OCI-LY7 (cell line): ENCODE results near the gene ZNF684. TPM values are rescaled to one million over a fixed set of nuclear protein-coding genes. Genes with fewer than 3 reads are reported as not detected.
"Not testable (repeated sequence)": the region's sequence is repeated elsewhere in the genome, so short reads cannot be mapped to it uniquely, and the experiment has no call there.

Experiments
- BruUV-seq: library from RNA; stranded (reverse); fragments of 400-500 nt; replicated peaks from 2 replicates; lab custom pipeline; 2021; lab: Mats Ljungman, UMichigan
- CTCF ChIA-PET: fragments of 300-600 bp; sonication (Branson Sonifier 250); formaldehyde crosslinking; loops from one replicate; lab custom pipeline; 2022; ENCODE audit warnings: antibody characterized with exemption; ENCODE audit not compliant: unreplicated experiment; lab: Charles Lee
- POLR2A ChIA-PET: fragments of 300-600 bp; sonication (Branson Sonifier 250); formaldehyde crosslinking; loops from one replicate; lab custom pipeline; 2022; ENCODE audit warnings: antibody characterized with exemption; lab: Charles Lee
- DNase-seq: peaks from one replicate; pipeline ENCODE4 v3.0.0-alpha.2; 2015; ENCODE audit warnings: low spot score
- H2AFZ ChIP-seq: fragments of 200-600 bp; sonication (generic), shearing (Covaris generic); 2 replicates; pipeline ENCODE4 v1.6.1; 2014; ENCODE audit warnings: mild to moderate bottlenecking, antibody characterized with exemption, low read length, moderate library complexity
- H3K27ac ChIP-seq: fragments of 200-600 bp; sonication (generic); 2 replicates; pipeline ENCODE4 v1.5.1; 2014; ENCODE audit warnings: mixed run types, low read depth, mild to moderate bottlenecking, moderate library complexity, low read length, inconsistent platforms; ENCODE audit not compliant: poor library complexity, severe bottlenecking
- H3K36me3 ChIP-seq: fragments of 200-600 bp; sonication (generic); 2 replicates; pipeline ENCODE4 v1.6.1; 2014; ENCODE audit warnings: mild to moderate bottlenecking, antibody characterized with exemption, low read length, moderate library complexity, mixed read lengths; ENCODE audit not compliant: insufficient read depth
- H3K4me1 ChIP-seq: fragments of 200-600 bp; sonication (generic); 2 replicates; pipeline ENCODE4 v1.5.1; 2014; ENCODE audit warnings: mild to moderate bottlenecking, low read length; ENCODE audit not compliant: insufficient read depth, poor library complexity, severe bottlenecking
- H3K4me2 ChIP-seq: fragments of 200-600 bp; sonication (generic); 2 replicates; pipeline ENCODE4 v1.6.1; 2014; ENCODE audit warnings: mild to moderate bottlenecking, low read length
- H3K4me3 ChIP-seq: fragments of 200-600 bp; sonication (generic); 2 replicates; pipeline ENCODE4 v1.5.1; 2014; ENCODE audit warnings: mild to moderate bottlenecking, low read depth, low read length; ENCODE audit not compliant: poor library complexity, severe bottlenecking
- H3K79me2 ChIP-seq: fragments of 200-600 bp; sonication (generic); 2 replicates; pipeline ENCODE4 v1.6.1; 2016; ENCODE audit warnings: low read depth, mild to moderate bottlenecking, low read length, moderate library complexity, mixed read lengths; ENCODE audit not compliant: insufficient read depth
- H3K9me2 ChIP-seq: fragments of 200-600 bp; sonication (generic); 2 replicates; pipeline ENCODE4 v1.6.1; 2016; ENCODE audit warnings: mild to moderate bottlenecking, low read length, mixed read lengths; ENCODE audit not compliant: insufficient read depth
- H3K9me3 ChIP-seq: fragments of 200-600 bp; sonication (generic); 2 replicates; pipeline ENCODE4 v1.6.1; 2014; ENCODE audit warnings: mild to moderate bottlenecking, mixed run types, low read length, mixed read lengths
- H4K20me1 ChIP-seq: fragments of 200-600 bp; sonication (generic); 2 replicates; pipeline ENCODE4 v1.6.1; 2014; ENCODE audit warnings: mild to moderate bottlenecking, antibody characterized with exemption, low read length, moderate library complexity, mixed read lengths; ENCODE audit not compliant: insufficient read depth
- EZH2phosphoT487 ChIP-seq: fragments of 200-600 bp; sonication (generic); IDR thresholded peaks from 2 replicates; pipeline ENCODE4 v1.6.1; 2018; ENCODE audit warnings: low read depth, borderline replicate concordance, mild to moderate bottlenecking, mixed run types, antibody characterized with exemption, low read length, moderate library complexity, mixed read lengths
- intact Hi-C: fragments of 100-400 bp; cut with micrococcal nuclease; formaldehyde crosslinking; loops from one replicate; pipeline ENCODE4 v1.10.0; 2022; ENCODE audit not compliant: unreplicated experiment
- total RNA-seq, 2 experiments: library from RNA; depleted of rRNA in 1 of 2; stranded (reverse); fragments of >200 nt in 1 of 2; shearing (Covaris generic) in 1 of 2; gene quantifications; 2 replicates each; pipeline ENCODE4 v1.2.3, GENCODE V29; 2014 to 2022
- TF ChIP-seq, protein P1 (sequence below): fragments of 200-600 bp; sonication (generic); conservative IDR thresholded peaks from 2 replicates; pipeline ENCODE4 v1.5.1; 2014; ENCODE audit warnings: mild to moderate bottlenecking, antibody characterized with exemption, low read length, moderate library complexity, mixed read lengths

ZNF684 gene
- total RNA-seq, 2 experiments from 2014 or later, result 5.4 to 8.8 TPM

DNA sequence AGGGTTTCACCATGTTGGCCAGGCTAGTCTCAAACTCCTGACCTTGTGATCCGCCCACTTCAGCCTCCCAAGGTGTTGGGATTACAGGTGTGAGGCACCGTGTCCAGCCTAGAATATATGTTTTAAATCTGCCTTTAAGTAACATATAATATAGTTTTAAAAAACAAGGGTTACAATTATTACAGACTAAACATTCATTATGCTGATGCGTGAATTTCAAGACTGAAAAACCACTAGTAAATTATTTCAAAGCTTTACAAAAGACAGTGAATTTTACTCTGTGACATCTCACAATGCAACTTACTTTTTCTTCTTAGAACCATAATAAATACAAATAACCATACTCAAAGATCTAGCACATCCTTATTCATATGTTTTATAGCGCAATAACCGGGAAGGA is 24.7 kb downstream of the ZNF684 start:
- Histone ChIP-seq H3K4me1 (no peaks in the 10 kb centered on the region), H3K9me2 (no peaks in the 10 kb centered on the region), H3K9me3 (no peaks in the 10 kb centered on the region), H3K4me3 (no peak overlapping the region), H3K36me3 (no peaks in the 10 kb centered on the region), H3K27ac (no peak overlapping the region), H4K20me1 (no peaks in the 10 kb centered on the region), H3K4me2 (no peak overlapping the region), H2AFZ (no peak overlapping the region), H3K79me2 (no peaks in the 10 kb centered on the region)
- ChIA-PET POLR2A (no interaction called here), CTCF (no interaction called here)
- DNase-seq, result no peak
- TF ChIP-seq, protein P1, sequence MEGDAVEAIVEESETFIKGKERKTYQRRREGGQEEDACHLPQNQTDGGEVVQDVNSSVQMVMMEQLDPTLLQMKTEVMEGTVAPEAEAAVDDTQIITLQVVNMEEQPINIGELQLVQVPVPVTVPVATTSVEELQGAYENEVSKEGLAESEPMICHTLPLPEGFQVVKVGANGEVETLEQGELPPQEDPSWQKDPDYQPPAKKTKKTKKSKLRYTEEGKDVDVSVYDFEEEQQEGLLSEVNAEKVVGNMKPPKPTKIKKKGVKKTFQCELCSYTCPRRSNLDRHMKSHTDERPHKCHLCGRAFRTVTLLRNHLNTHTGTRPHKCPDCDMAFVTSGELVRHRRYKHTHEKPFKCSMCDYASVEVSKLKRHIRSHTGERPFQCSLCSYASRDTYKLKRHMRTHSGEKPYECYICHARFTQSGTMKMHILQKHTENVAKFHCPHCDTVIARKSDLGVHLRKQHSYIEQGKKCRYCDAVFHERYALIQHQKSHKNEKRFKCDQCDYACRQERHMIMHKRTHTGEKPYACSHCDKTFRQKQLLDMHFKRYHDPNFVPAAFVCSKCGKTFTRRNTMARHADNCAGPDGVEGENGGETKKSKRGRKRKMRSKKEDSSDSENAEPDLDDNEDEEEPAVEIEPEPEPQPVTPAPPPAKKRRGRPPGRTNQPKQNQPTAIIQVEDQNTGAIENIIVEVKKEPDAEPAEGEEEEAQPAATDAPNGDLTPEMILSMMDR, result no peak
- no peak for TF ChIP-seq EZH2phosphoT487
- intact Hi-C loops, result no loop called here
- no TSS peak for BruUV-seq

DNA sequence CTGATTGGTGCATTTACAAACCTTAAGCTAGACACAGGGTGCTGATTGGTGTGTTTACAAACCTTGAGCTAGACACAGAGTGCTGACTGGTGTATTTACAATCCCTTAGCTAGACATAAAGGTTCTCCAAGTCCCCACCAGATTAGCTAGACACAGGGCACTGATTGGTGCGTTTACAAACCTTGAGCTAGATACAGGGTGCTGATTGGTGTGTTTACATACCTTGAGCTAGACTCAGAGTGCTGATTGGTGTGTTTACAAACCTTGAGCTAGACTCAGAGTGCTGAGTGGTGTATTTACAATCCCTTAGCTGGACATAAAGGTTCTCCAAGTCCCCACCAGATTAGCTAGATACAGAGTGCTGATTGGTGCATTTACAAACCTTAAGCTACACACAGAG is 26.8 kb downstream of the ZNF684 start:
- POLR2A ChIA-PET, DNase-seq: not testable (repeated sequence)

DNA sequence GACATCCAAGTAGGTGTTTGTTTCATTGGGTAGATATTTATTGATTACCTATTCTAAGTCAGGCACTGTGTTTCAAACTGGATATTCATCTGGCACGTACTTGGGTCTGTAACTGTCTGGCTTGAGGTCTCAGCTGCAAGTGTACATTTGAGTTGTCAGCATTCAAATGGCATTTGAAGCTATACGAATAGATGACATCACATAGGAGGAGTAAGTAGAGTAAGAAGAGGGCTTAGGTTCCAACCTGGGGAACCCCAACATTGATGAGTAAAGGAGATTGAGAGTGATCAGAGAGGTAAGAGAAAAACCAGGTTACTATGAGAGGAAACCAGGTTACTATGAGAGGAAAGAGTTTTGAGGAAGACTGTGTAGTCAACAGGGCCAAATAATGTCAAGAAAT is 30.7 kb downstream of the ZNF684 start:
- no peak for DNase-seq
- POLR2A ChIA-PET, result no interaction called here
- H3K79me2 ChIP-seq, result no peaks in the 10 kb centered on the region

More for the DNA sequence above, 26.8 kb downstream of the ZNF684 start:
- H3K36me3 ChIP-seq, H3K27ac ChIP-seq, H3K4me3 ChIP-seq, BruUV-seq, H3K9me3 ChIP-seq, CTCF ChIA-PET, H2AFZ ChIP-seq, H3K4me2 ChIP-seq, H3K4me1 ChIP-seq, H3K9me2 ChIP-seq, intact Hi-C loops, H3K79me2 ChIP-seq, H4K20me1 ChIP-seq: not testable (repeated sequence)

More for the DNA sequence above, 30.7 kb downstream of the ZNF684 start:
- Histone ChIP-seq H4K20me1 (no peaks in the 10 kb centered on the region), H3K36me3 (no peaks in the 10 kb centered on the region), H2AFZ (no peak overlapping the region), H3K4me1 (no peaks in the 10 kb centered on the region), H3K27ac (no peak overlapping the region), H3K4me2 (no peak overlapping the region), H3K9me3 (no peaks in the 10 kb centered on the region), H3K4me3 (no peak overlapping the region), H3K9me2 (no peaks in the 10 kb centered on the region)
- TF ChIP-seq, protein P1, result no peak
- TF ChIP-seq EZH2phosphoT487, result no peak
- CTCF ChIA-PET, result no interaction called here
- BruUV-seq, result no TSS peak
- intact Hi-C loops, result no loop called here
